ENCODE results near the gene MARVELD1. TPM values are rescaled to one million over a fixed set of nuclear protein-coding genes. Genes with fewer than 3 reads are reported as not detected.

MARVELD1 gene
- total and polyA plus RNA-seq, 2 of the 8 experiments (the other 6 are each of a cell fraction or from before 2014, with no cell fraction given), result 28.1 to 37.3 TPM

- Histone ChIP-seq H2BK5ac (ENCODE audit: low read depth, low read length) (no peak overlapping the region), H3K14ac (ENCODE audit: insufficient read length) (no peak overlapping the region), H2AFZ (ENCODE audit: low read length) (no peak overlapping the region), H3K27ac (ENCODE audit: low read depth, low read length) (no peak overlapping the region), H3K18ac (ENCODE audit: extremely low read depth, low read length) (no peak overlapping the region), H3K27me3 (replicated peaks in 1 of 4; ENCODE audit: control insufficient read depth in 3 of 4, extremely low read depth in 1 of 4, insufficient read depth in 3 of 4, low read length in 3 of 4) (no peaks in the 10 kb centered on the region), H3K9me3 (ENCODE audit: insufficient read depth in 2 of 2, low read depth in 1 of 2, low read length in 1 of 2) (no peaks in the 10 kb centered on the region), H2AK5ac (ENCODE audit: low read depth, low read length) (no peak overlapping the region), H2BK20ac (ENCODE audit: low read length) (no peak overlapping the region), H3K23ac (ENCODE audit: insufficient read length) (no peak overlapping the region), H4K20me1 (replicated peaks in 1 of 2; ENCODE audit: control insufficient read depth in 1 of 2, insufficient read depth in 2 of 2, low read length in 2 of 2) (peaks cover 0 to 3% of the 10 kb centered on the region in 2 experiments), H2BK15ac (ENCODE audit: low read length) (no peak overlapping the region), H4K91ac (replicated peaks; ENCODE audit: insufficient read length, low read length) (no peak overlapping the region), H3K79me1 (ENCODE audit: low read depth, low read length) (no peaks in the 10 kb centered on the region), H3K4me2 (ENCODE audit: insufficient read depth in 1 of 2, low read depth in 2 of 2, low read length in 2 of 2) (no peak overlapping the region), H3K23me2 (ENCODE audit: low read depth, low read length) (no peaks in the 10 kb centered on the region), H3K4me1 (replicated peaks in 1 of 4; ENCODE audit: control insufficient read depth in 3 of 4, insufficient read depth in 4 of 4, low read length in 3 of 4) (no peaks in the 10 kb centered on the region), H4K8ac (ENCODE audit: extremely low read depth, insufficient read depth, low read length) (no peak overlapping the region), H2BK120ac (replicated peaks; ENCODE audit: low read depth, low read length) (no peak overlapping the region), H3K4ac (replicated peaks; ENCODE audit: insufficient read length, low read depth, low read length) (no peak overlapping the region), H2BK12ac (ENCODE audit: low read depth, low read length) (no peak overlapping the region), H3K9ac (replicated peaks in 1 of 4; ENCODE audit: extremely low read depth in 1 of 4, low read depth in 3 of 4, low read length in 3 of 4) (no peak overlapping the region), H4K5ac (ENCODE audit: insufficient read length, low read depth, low read length) (no peak overlapping the region), H3K36me3 (ENCODE audit: control insufficient read depth in 2 of 4, insufficient read depth in 4 of 4, low read length in 3 of 4) (peaks cover 8 to 46% (median 24%) of the 10 kb centered on the region in 4 experiments; a peak in 7 of 8 replicates), H3K79me2 (ENCODE audit: control insufficient read depth in 1 of 2, insufficient read depth in 2 of 2, low read length in 2 of 2) (no peaks in the 10 kb centered on the region), H3K56ac (replicated peaks; ENCODE audit: insufficient read length, low read depth, low read length) (no peak overlapping the region), H3K4me3 (ENCODE audit: extremely low read depth in 1 of 4, insufficient read depth in 2 of 4, low read depth in 3 of 4, low read length in 4 of 4) (no peak overlapping the region)
- 90% methylated on average over 7 of the region's 7 CpGs; no CpG with 5 or more reads in 1 of the 2 experiments for WGBS, 2 experiments (ENCODE audit: extremely low coverage in 1 of 2, insufficient coverage in 1 of 2, insufficient read length in 1 of 2, insufficient replicate concordance in 2 of 2, low coverage in 1 of 2, low lambda C conversion rate in 2 of 2, missing lambda C conversion rate in 1 of 2)
- ChIA-PET POLR2A (ENCODE audit: partially characterized antibody) (no interaction called here), CTCF (ENCODE audit: partially characterized antibody) (interaction anchor here (1.6 to 2.6 kb wide), 2 partner anchors 10 to 16 kb away, joined by 5 to 11 read pairs; no protein-coding TSS in a partner anchor)
- DNase-seq (ENCODE audit: low read depth in 1 of 2, low spot score in 2 of 2), result no peak
- no peak for FAIRE-seq
- TF ChIP-seq RXRA (IDR thresholded peaks at IDR 0.05; ENCODE audit: insufficient read depth, low read depth, low read length) (no peak), TAF1 (IDR thresholded peaks at IDR 0.05; ENCODE audit: low read depth, low read length) (no peak), MAFK (IDR thresholded peaks at IDR 0.05; ENCODE audit: low read depth, low read length) (no peak), ATF3 (IDR thresholded peaks at IDR 0.05; ENCODE audit: insufficient read depth, low read depth, low read length) (no peak), SAP30 (IDR thresholded peaks at IDR 0.05; ENCODE audit: insufficient read depth, insufficient replicate concordance, low read length) (no peak), KDM1A (IDR thresholded peaks at IDR 0.05; ENCODE audit: borderline replicate concordance, low read length) (no peak), KDM4A (IDR thresholded peaks at IDR 0.05; ENCODE audit: low read depth, low read length, severe bottlenecking) (no peak), ZNF274 (IDR thresholded peaks at IDR 0.05; ENCODE audit: borderline replicate concordance, extremely low read depth, low read length) (no peak), SP4 (IDR thresholded peaks at IDR 0.05; ENCODE audit: low read length) (no peak), BCL11A (IDR thresholded peaks at IDR 0.05; ENCODE audit: low read depth in 2 of 2, low read length in 2 of 2) (no peak), JUND (IDR thresholded peaks at IDR 0.05; ENCODE audit: low read length) (no peak), POU5F1 (IDR thresholded peaks at IDR 0.05; ENCODE audit: low read depth, low read length) (no peak), CTBP2 (IDR thresholded peaks at IDR 0.05; ENCODE audit: borderline replicate concordance, insufficient read depth, insufficient read length, low read length) (no peak)
Observed at GRCh38 chr10:97666992-97667391, 46.5 kb upstream of the MARVELD1 start.
